SJCRH30 (cell line): Measurements from ENCODE around the gene TXNDC16. TPM values are rescaled to one million over a fixed set of nuclear protein-coding genes. Genes with fewer than 3 reads are reported as not detected.
"Not testable (repeated sequence)": the region's sequence is repeated elsewhere in the genome, so short reads cannot be mapped to it uniquely, and the experiment has no call there.

Experiments
- DNase-seq, 2 experiments: peaks; one replicate each; pipeline ENCODE4 v3.0.0-alpha.2; 2015 to 2020
- H3K27ac ChIP-seq: fragments of 250-450 bp; sonication (Bioruptor Pico); 2 replicates; pipeline ENCODE4 v1.5.1; 2020; ENCODE audit warnings: mild to moderate bottlenecking, moderate library complexity
- H3K27me3 ChIP-seq: fragments of 250-450 bp; sonication (Bioruptor Pico); 2 replicates; pipeline ENCODE4 v1.5.1; 2020; ENCODE audit warnings: mild to moderate bottlenecking, moderate library complexity
- H3K36me3 ChIP-seq: fragments of 250-450 bp; sonication (Bioruptor Pico); 2 replicates; pipeline ENCODE4 v1.5.1; 2020; ENCODE audit warnings: mild to moderate bottlenecking, moderate library complexity
- H3K4me1 ChIP-seq: fragments of 250-450 bp; sonication (Bioruptor Pico); 2 replicates; pipeline ENCODE4 v1.5.1; 2020; ENCODE audit warnings: mild to moderate bottlenecking, moderate library complexity
- H3K4me3 ChIP-seq: fragments of 250-450 bp; sonication (Bioruptor Pico); 2 replicates; pipeline ENCODE4 v1.5.1; 2020; ENCODE audit warnings: mild to moderate bottlenecking, moderate library complexity
- H3K9me3 ChIP-seq: fragments of 250-450 bp; sonication (Bioruptor Pico); replicated peaks from 2 replicates; pipeline ENCODE4 v1.5.1; 2020; ENCODE audit warnings: mild to moderate bottlenecking, moderate library complexity
- total RNA-seq: library from RNA; depleted of rRNA; stranded (reverse); fragments of >200 nt; shearing (Covaris generic); gene quantifications from 2 replicates; pipeline ENCODE4 v1.2.3, GENCODE V29; 2014

The TXNDC16 gene
- total RNA-seq, 1 experiment from 2014 or later: 10.3 TPM

- no peaks in the 10 kb centered on the region for H3K36me3 ChIP-seq
- H3K27me3 ChIP-seq: no peaks in the 10 kb centered on the region
- no peak overlapping the region for H3K27ac ChIP-seq
- H3K4me3 ChIP-seq: no peak overlapping the region
- no peaks in the 10 kb centered on the region for H3K9me3 ChIP-seq
- no peak for DNase-seq
- H3K4me1 ChIP-seq: no peaks in the 10 kb centered on the region
These were observed 38.1 kb downstream of the TXNDC16 start for GRCh38 chr14:52514046-52514811.

DNA sequence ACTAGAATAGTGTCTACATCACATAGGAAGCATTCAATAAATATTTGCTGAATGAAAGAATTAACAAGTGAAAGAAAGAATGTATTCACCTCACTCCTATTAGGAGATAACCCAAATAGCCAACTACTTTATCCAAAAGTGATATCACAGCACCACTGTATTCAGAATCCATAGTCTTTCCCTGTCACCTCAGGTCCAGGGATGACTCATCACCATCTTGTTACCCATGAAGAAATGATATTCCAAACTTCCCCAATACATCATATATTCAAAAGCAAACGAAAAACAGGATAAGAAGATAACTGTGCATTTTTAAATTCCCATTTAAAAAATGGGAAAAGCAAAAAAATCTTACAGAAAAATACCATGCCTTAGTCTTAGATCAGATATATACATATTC, 39.1 kb downstream of the TXNDC16 start:
- H3K27ac ChIP-seq: no peak overlapping the region
- no peak overlapping the region for H3K4me3 ChIP-seq
- H3K4me1 ChIP-seq: no peaks in the 10 kb centered on the region
- no peaks in the 10 kb centered on the region for H3K27me3 ChIP-seq
- no peak for DNase-seq
- H3K36me3 ChIP-seq: no peaks in the 10 kb centered on the region
- H3K9me3 ChIP-seq: no peaks in the 10 kb centered on the region

- H3K27ac ChIP-seq: no peak overlapping the region
- peak in 1 of 2 experiments; percentile 17 for DNase-seq
- peaks cover 6% of the 10 kb centered on the region; the same call in 1 of the 2 replicates for H3K9me3 ChIP-seq
- no peaks in the 10 kb centered on the region for H3K4me1 ChIP-seq
- no peak overlapping the region for H3K4me3 ChIP-seq
- no peaks in the 10 kb centered on the region for H3K36me3 ChIP-seq
- no peaks in the 10 kb centered on the region for H3K27me3 ChIP-seq
These were observed 57.9 kb downstream of the TXNDC16 start for GRCh38 chr14:52494444-52494843.

DNA sequence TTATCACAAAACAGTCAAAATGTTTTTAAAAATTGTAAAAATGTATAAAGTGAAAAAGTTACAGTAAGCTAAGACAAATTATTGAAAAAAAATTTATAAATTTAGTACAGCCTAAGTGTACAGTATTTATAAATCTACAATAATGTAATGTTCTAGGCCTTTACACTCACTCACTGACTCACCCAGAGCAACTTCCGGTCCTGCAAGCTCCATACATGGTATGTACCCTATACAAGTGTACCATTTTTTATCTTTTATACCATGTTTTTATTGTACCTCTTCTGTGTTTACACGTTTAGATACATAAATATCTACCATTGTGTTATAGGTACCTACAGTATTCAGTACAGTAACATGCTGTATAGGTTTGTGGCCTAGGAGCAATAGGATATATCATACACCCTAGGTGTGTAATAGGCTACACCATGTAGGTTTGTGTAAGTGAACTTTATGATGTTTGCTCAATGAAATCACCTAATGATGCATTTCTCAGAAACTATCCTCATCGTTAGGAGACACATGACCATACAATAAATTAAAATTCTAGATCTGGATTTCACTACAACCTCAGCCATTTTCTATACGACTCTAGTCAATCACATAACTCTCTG, 66.8 kb downstream of the TXNDC16 start:
- DNase-seq: no peak
- Histone ChIP-seq H3K4me3 (no peak overlapping the region), H3K27ac (no peak overlapping the region), H3K27me3 (no peaks in the 10 kb centered on the region), H3K9me3 (no peaks in the 10 kb centered on the region), H3K36me3 (no peaks in the 10 kb centered on the region), H3K4me1 (no peaks in the 10 kb centered on the region)

DNA sequence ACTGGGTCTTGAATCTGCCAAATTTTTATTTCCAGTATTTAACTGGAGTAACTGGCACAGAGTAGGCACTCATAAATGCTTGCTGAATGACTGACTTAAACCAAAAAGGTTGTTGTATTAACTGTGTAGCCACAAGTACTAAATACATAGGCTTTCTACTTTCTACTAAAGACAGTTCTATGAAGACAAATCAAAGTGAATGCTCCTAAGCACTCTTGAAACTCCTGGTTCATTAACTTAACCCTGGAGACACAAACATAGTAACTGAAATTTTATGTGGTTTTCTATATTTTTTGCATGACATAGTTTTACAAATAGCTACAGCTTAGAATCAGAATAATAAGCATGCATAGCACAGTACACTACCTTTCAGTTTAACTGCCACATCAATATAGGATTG, 70.4 kb downstream of the TXNDC16 start:
- no peak overlapping the region for H3K27ac ChIP-seq
- H3K4me3 ChIP-seq: no peak overlapping the region
- H3K36me3 ChIP-seq: no peaks in the 10 kb centered on the region
- DNase-seq: no peak
- H3K27me3 ChIP-seq: no peaks in the 10 kb centered on the region
- no peaks in the 10 kb centered on the region for H3K9me3 ChIP-seq
- no peaks in the 10 kb centered on the region for H3K4me1 ChIP-seq

- peak in 1 of 2 experiments; percentile 49 for DNase-seq
These were observed 78.7 kb downstream of the TXNDC16 start for GRCh38 chr14:52473557-52473956.

DNA sequence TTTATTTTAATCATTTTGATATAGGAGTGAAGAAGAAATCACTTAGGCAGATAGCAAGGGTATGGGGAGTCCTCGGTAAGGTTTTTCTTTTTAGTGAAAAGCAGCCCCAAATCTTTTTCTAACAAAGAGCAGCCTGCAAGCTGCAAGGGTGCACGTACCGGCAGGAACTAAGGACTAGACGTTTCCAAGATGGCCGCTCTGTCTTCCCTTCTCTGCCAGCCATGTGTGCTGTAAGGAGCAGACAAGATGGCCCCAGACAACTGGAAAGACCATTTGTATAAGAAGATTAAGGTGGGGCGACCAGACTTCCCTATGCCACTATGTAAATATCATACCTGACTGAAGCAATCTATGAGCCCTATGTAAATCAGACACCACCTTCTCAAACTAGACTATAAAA, 79.6 kb downstream of the TXNDC16 start:
- H3K4me3 ChIP-seq: no peak overlapping the region
- H3K9me3 ChIP-seq: no peaks in the 10 kb centered on the region
- no peak for DNase-seq
- no peaks in the 10 kb centered on the region for H3K36me3 ChIP-seq
- no peak overlapping the region for H3K27ac ChIP-seq
- no peaks in the 10 kb centered on the region for H3K4me1 ChIP-seq
- no peaks in the 10 kb centered on the region for H3K27me3 ChIP-seq

More at GRCh38 chr14:52473557-52473956, 78.7 kb downstream of the TXNDC16 start:
- Histone ChIP-seq H3K27me3 (no peaks in the 10 kb centered on the region), H3K9me3 (no peaks in the 10 kb centered on the region), H3K4me3 (no peak overlapping the region), H3K27ac (no peak overlapping the region), H3K4me1 (no peaks in the 10 kb centered on the region), H3K36me3 (no peaks in the 10 kb centered on the region)

GRCh38 chr14:52472251-52472650, 80.1 kb downstream of the TXNDC16 start:
- H3K36me3 ChIP-seq, H3K9me3 ChIP-seq, H3K27me3 ChIP-seq, DNase-seq, H3K4me1 ChIP-seq, H3K4me3 ChIP-seq, H3K27ac ChIP-seq: not testable (repeated sequence)

GRCh38 chr14:52467515-52468266, 84.6 kb downstream of the TXNDC16 start:
- Histone ChIP-seq H3K9me3 (no peaks in the 10 kb centered on the region), H3K36me3 (no peaks in the 10 kb centered on the region), H3K27ac (no peak overlapping the region), H3K27me3 (no peaks in the 10 kb centered on the region), H3K4me1 (no peaks in the 10 kb centered on the region), H3K4me3 (no peak overlapping the region)
- DNase-seq: no peak

DNA sequence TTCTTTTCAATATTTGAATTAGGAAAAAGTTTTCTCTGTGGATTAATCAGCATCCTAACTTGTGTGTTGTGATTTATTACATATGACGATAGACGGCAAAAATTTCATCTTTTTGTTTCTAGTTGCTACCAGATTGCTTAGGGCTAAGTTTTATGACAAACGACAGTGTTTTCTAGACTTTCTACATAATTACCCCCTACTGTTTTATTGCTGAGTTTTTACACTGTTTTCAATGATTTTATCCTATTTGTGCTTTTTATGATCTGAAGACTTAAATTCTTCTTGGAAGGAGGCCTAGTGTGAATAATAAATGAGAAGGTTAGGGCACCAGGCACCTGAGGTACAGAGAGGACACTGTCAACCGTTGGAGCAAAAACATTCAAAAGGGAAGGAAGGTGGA, 88.1 kb downstream of the TXNDC16 start:
- Histone ChIP-seq H3K4me3 (no peak overlapping the region), H3K27me3 (no peaks in the 10 kb centered on the region), H3K27ac (no peak overlapping the region), H3K36me3 (no peaks in the 10 kb centered on the region), H3K9me3 (no peaks in the 10 kb centered on the region; the same call in 1 of the 2 replicates), H3K4me1 (no peaks in the 10 kb centered on the region)
- DNase-seq: no peak

- DNase-seq: no peak
- Histone ChIP-seq H3K36me3 (no peaks in the 10 kb centered on the region), H3K9me3 (no peaks in the 10 kb centered on the region; the same call in 1 of the 2 replicates)
These were observed 88.9 kb downstream of the TXNDC16 start for GRCh38 chr14:52463375-52463774.

DNA sequence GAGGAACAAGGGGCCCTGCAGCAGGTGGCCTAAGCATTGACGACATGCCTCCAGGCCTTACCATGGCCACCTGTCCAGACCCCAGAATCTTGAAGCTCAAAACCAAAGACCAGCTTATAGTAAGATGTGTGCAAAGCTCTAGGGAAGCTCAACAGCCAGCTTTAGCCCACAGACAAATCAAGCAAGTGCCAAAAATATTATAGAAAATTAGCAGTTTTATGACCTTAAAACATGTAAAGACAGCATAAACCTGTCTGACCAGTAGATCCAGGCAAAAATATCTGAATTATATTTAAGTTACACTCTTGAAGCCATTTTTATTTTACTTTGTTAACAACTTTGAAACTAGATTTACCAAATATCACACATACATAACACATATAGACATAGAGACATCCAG, 90.6 kb downstream of the TXNDC16 start:
- no peaks in the 10 kb centered on the region; the same call in 1 of the 2 replicates for H3K9me3 ChIP-seq
- H3K27me3 ChIP-seq: no peaks in the 10 kb centered on the region
- peaks cover 4% of the 10 kb centered on the region; the same call in 1 of the 2 replicates for H3K4me1 ChIP-seq
- H3K27ac ChIP-seq: no peak overlapping the region
- no peaks in the 10 kb centered on the region for H3K36me3 ChIP-seq
- H3K4me3 ChIP-seq: no peak overlapping the region
- DNase-seq: no peak

More at GRCh38 chr14:52463375-52463774, 88.9 kb downstream of the TXNDC16 start:
- Histone ChIP-seq H3K4me3 (no peak overlapping the region), H3K27ac (no peak overlapping the region), H3K27me3 (no peaks in the 10 kb centered on the region), H3K4me1 (no peaks in the 10 kb centered on the region; the same call in 1 of the 2 replicates)

GRCh38 chr14:52458721-52459085, 93.6 kb downstream of the TXNDC16 start:
- H3K4me3 ChIP-seq: no peak overlapping the region
- H3K27me3 ChIP-seq: no peaks in the 10 kb centered on the region
- peaks cover 4% of the 10 kb centered on the region; the same call in 1 of the 2 replicates for H3K4me1 ChIP-seq
- H3K27ac ChIP-seq: no peak overlapping the region
- no peaks in the 10 kb centered on the region for H3K36me3 ChIP-seq
- H3K9me3 ChIP-seq: no peaks in the 10 kb centered on the region; the same call in 1 of the 2 replicates
- DNase-seq: no peak

GRCh38 chr14:52457411-52457810, 94.9 kb downstream of the TXNDC16 start:
- no peaks in the 10 kb centered on the region; the same call in 1 of the 2 replicates for H3K9me3 ChIP-seq
- no peak overlapping the region for H3K4me3 ChIP-seq
- H3K27ac ChIP-seq: no peak overlapping the region
- no peaks in the 10 kb centered on the region for H3K27me3 ChIP-seq
- DNase-seq: no peak
- H3K36me3 ChIP-seq: no peaks in the 10 kb centered on the region
- H3K4me1 ChIP-seq: peaks cover 4% of the 10 kb centered on the region; the same call in 1 of the 2 replicates
